Activated B cell treated with CpG ODN at 0.5 μM for 24 hours (primary cell): ENCODE results near the gene SRI. TPM values are rescaled to one million over a fixed set of nuclear protein-coding genes. Genes with fewer than 3 reads are reported as not detected.
A peak's percentile ranks its signal among the peaks of the same experiment; 100 is the strongest.

Experiments
- ATAC-seq: fragments of 200-7000 bp; cut with Tn5 transposase; one replicate; pipeline ENCODE4 v1.10.0; 2021; ENCODE audit warnings: low read depth, mild to moderate bottlenecking, moderate library complexity
- CTCF ChIA-PET: fragments of 350-600 bp; sonication (Branson Sonifier 250); formaldehyde crosslinking; loops from one replicate; lab custom pipeline; 2021; ENCODE audit warnings: antibody characterized with exemption; lab: Charles Lee
- POLR2A ChIA-PET: fragments of 350-600 bp; sonication (Branson Sonifier 250); formaldehyde crosslinking; loops from one replicate; lab custom pipeline; 2021; ENCODE audit warnings: antibody characterized with exemption; lab: Charles Lee
- DNase-seq: peaks from one replicate; pipeline ENCODE4 v3.0.0; 2022
- H3K27ac Mint-ChIP-seq: one replicate; pipeline ENCODE4 v1.8.0; 2020; ENCODE audit warnings: mixed read lengths
- H3K27me3 Mint-ChIP-seq: one replicate; pipeline ENCODE4 v1.8.0; 2021; ENCODE audit warnings: mixed read lengths
- H3K36me3 Mint-ChIP-seq: one replicate; pipeline ENCODE4 v1.8.0; 2021; ENCODE audit warnings: low read depth, mixed read lengths
- H3K4me1 Mint-ChIP-seq: one replicate; pipeline ENCODE4 v1.8.0; 2021; ENCODE audit warnings: mixed read lengths
- H3K4me3 Mint-ChIP-seq: one replicate; pipeline ENCODE4 v1.8.0; 2020; ENCODE audit warnings: mild to moderate bottlenecking, mixed read lengths
- H3K9me3 Mint-ChIP-seq: one replicate; pipeline ENCODE4 v1.8.0; 2020; ENCODE audit warnings: mixed read lengths
- intact Hi-C: fragments of 100-400 bp; cut with micrococcal nuclease; formaldehyde crosslinking; loops from one replicate; pipeline ENCODE4 v1.15.1; 2024
- total RNA-seq: library from RNA; stranded (reverse); gene quantifications from 2 replicates; pipeline ENCODE4 v1.2.3, GENCODE V29; 2022
- TF ChIP-seq, protein P1 (sequence below): fragments of 200-600 bp; IDR thresholded peaks from one replicate; pipeline ENCODE4 v1.8.0; 2022; ENCODE audit warnings: antibody characterized with exemption, mild to moderate bottlenecking

SRI gene
- total RNA-seq, 1 donor from 2014 or later: 101 TPM

GRCh38 chr7:88217675-88218428 lies 2.0 kb downstream of the SRI start:
- ChIA-PET CTCF (no interaction called here), POLR2A (interaction anchor here (1.3 kb wide), 1 partner anchor 342 kb away, joined by 4 read pairs; the partner anchor contains the start of genes DBF4 and SLC25A40)
- no peak for DNase-seq
- Mint-ChIP-seq H3K4me3 (peak overlapping the region; percentile 95), H3K4me1 (peaks cover 25% of the 10 kb centered on the region), H3K27ac (peak overlapping the region; percentile 83), H3K36me3 (peaks cover 43% of the 10 kb centered on the region), H3K27me3 (no peaks in the 10 kb centered on the region), H3K9me3 (no peaks in the 10 kb centered on the region)
- intact Hi-C loops: loop anchor here (2.0 to 5.0 kb wide), 4 partner anchors 591 to 1066 kb away; partner anchors contain the start of genes ABCB4, CROT, DMTF1 and RUNDC3B
- TF ChIP-seq, protein P1, sequence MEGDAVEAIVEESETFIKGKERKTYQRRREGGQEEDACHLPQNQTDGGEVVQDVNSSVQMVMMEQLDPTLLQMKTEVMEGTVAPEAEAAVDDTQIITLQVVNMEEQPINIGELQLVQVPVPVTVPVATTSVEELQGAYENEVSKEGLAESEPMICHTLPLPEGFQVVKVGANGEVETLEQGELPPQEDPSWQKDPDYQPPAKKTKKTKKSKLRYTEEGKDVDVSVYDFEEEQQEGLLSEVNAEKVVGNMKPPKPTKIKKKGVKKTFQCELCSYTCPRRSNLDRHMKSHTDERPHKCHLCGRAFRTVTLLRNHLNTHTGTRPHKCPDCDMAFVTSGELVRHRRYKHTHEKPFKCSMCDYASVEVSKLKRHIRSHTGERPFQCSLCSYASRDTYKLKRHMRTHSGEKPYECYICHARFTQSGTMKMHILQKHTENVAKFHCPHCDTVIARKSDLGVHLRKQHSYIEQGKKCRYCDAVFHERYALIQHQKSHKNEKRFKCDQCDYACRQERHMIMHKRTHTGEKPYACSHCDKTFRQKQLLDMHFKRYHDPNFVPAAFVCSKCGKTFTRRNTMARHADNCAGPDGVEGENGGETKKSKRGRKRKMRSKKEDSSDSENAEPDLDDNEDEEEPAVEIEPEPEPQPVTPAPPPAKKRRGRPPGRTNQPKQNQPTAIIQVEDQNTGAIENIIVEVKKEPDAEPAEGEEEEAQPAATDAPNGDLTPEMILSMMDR: no peak
- peak; percentile 32 for ATAC-seq

- POLR2A ChIA-PET: no interaction called here
- no peak for DNase-seq
- CTCF ChIA-PET: no interaction called here
- TF ChIP-seq, protein P1: no peak
- ATAC-seq: no peak
- no peaks in the 10 kb centered on the region for H3K9me3 Mint-ChIP-seq
- H3K27ac Mint-ChIP-seq: no peak overlapping the region
- peaks cover 25% of the 10 kb centered on the region for H3K4me1 Mint-ChIP-seq
- peaks cover 50% of the 10 kb centered on the region for H3K36me3 Mint-ChIP-seq
- H3K4me3 Mint-ChIP-seq: no peak overlapping the region
- H3K27me3 Mint-ChIP-seq: no peaks in the 10 kb centered on the region
- intact Hi-C loops: loop anchor here (5.0 kb wide), 2 partner anchors 589 to 1064 kb away; partner anchors contain the start of genes DMTF1 and RUNDC3B
These were observed 3.6 kb downstream of the SRI start for GRCh38 chr7:88216276-88216675.

DNA sequence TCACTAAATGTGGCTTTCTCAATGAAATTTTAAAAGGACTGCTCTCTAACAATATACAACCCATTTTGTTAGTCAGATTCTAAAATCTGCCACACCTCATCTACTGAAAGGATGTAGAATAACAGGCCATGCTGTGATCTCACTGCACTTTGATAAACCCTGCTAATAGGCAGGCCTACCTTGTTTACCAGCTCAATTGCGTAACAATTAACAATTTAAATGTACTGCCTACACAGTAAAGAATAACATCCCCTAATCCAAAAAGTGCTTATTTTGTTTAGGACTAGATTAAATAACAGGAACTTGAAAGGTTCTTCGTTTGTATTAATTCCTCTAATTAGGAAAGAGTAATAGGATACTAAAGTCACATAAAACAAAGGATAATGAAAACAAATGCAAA lies 4.5 kb downstream of the SRI start:
- Mint-ChIP-seq H3K9me3 (no peaks in the 10 kb centered on the region), H3K36me3 (peaks cover 55% of the 10 kb centered on the region), H3K27me3 (no peaks in the 10 kb centered on the region), H3K4me3 (no peak overlapping the region), H3K27ac (no peak overlapping the region), H3K4me1 (peaks cover 18% of the 10 kb centered on the region)
- TF ChIP-seq, protein P1: no peak
- POLR2A ChIA-PET: no interaction called here
- CTCF ChIA-PET: no interaction called here
- intact Hi-C loops: loop anchor here (5.0 kb wide), 2 partner anchors 588 to 1063 kb away; partner anchors contain the start of genes DMTF1 and RUNDC3B
- ATAC-seq (no peak), DNase-seq (no peak)

DNA sequence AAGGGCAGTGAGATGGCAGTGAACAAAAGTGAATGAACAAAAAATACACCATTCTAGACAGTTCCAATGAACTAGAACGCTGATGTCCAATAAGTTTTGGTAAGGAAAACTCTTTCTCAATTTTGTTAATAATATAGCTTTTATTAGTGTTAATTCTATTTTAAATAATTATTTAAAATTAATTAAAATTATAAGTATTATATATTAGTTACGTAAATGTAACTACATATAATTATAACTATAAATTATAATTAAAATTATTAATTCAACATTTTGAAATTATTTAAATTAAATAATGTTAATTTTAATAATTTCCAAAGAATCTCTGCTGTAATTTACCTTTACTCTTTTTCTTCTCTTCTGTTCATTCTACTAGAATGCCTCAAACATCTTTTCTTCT lies 5.4 kb downstream of the SRI start:
- H3K27me3 Mint-ChIP-seq: no peaks in the 10 kb centered on the region
- ChIA-PET CTCF (no interaction called here), POLR2A (no interaction called here)
- ATAC-seq: no peak
- H3K4me1 Mint-ChIP-seq: peaks cover 15% of the 10 kb centered on the region
- no peak overlapping the region for H3K27ac Mint-ChIP-seq
- TF ChIP-seq, protein P1: no peak
- H3K4me3 Mint-ChIP-seq: no peak overlapping the region
- intact Hi-C loops: no loop called here
- peaks cover 60% of the 10 kb centered on the region for H3K36me3 Mint-ChIP-seq
- no peak for DNase-seq
- no peaks in the 10 kb centered on the region for H3K9me3 Mint-ChIP-seq

- Mint-ChIP-seq H3K4me1 (peaks cover 6% of the 10 kb centered on the region), H3K27me3 (no peaks in the 10 kb centered on the region), H3K36me3 (peaks cover 69% of the 10 kb centered on the region), H3K27ac (no peak overlapping the region), H3K9me3 (no peaks in the 10 kb centered on the region), H3K4me3 (no peak overlapping the region)
- TF ChIP-seq, protein P1: no peak
- no peak for DNase-seq
- ChIA-PET CTCF (interaction anchor here (1.3 kb wide), 1 partner anchor 8 kb away, joined by 6 read pairs; no protein-coding TSS in a partner anchor), POLR2A (no interaction called here)
- no peak for ATAC-seq
- intact Hi-C loops: no loop called here
These were observed 6.9 kb downstream of the SRI start for GRCh38 chr7:88212918-88213317.
